ENCODE data around the gene TBCD.
A peak's percentile ranks its signal among the peaks of the same experiment; 100 is the strongest.

Gene TBCD

DNA sequence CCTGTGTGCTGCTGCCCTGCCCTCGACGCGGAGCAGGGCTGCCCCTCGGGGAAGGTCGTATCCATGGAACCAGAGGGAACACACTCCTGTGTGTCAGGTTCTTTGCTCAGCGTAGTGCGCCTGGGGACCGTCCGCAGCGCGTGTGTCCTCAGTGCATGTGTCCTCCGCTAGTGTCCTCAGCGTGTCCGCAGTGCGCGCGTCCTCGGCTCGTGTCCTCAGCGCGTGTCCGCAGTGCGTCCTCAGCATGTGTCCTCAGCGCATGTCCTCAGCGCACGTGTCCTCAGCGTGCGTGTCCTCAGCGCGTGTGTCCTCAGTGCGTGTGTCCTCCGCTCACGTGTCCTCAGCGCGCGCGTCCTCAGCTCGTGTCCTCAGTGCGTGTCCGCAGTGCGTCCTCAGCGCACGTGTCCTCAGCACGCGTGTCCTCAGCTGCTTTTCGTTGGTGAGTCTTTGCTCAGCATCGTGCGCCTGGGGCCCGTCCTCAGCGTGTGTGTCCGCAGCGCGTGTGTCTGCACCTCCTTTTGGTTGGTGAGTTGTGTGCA lies 147.2 kb downstream of the TBCD start:
- CTCF ChIA-PET: interaction anchor here (0.6 kb wide), 1 partner anchor 1370 kb away, joined by 4 read pairs; no protein-coding TSS in a partner anchor
- no peak overlapping the region for H3K4me3 ChIP-seq (ENCODE audit: low read depth, low read length)
- no peak overlapping the region for H3K27ac ChIP-seq (ENCODE audit: extremely low read depth, low read depth, low read length)
- TF ChIP-seq ZNF324 (tag by site-specific recombination; IDR thresholded peaks at IDR 0.05) (no peak), WT1 (tag by site-specific recombination; IDR thresholded peaks at IDR 0.05) (no peak), SETDB1 (IDR thresholded peaks at IDR 0.05; ENCODE audit: insufficient read length, low read length) (no peak), SCRT1 (tag by site-specific recombination; IDR thresholded peaks at IDR 0.05; ENCODE audit: borderline replicate concordance) (no peak), GLIS2 (tag by site-specific recombination; IDR thresholded peaks at IDR 0.05) (no peak), ZNF311 (tag by site-specific recombination; IDR thresholded peaks at IDR 0.05; ENCODE audit: borderline replicate concordance) (no peak), IKZF3 (tag by site-specific recombination; IDR thresholded peaks at IDR 0.05) (no peak)
- no peaks in the 10 kb centered on the region for H3K9me3 ChIP-seq (ENCODE audit: control insufficient read depth, insufficient read depth, low read depth, low read length)
- POLR2A ChIA-PET: no interaction called here
- peaks cover 0 to 52% of the 10 kb centered on the region in 2 experiments; a peak in 1 of 3 replicates for H3K36me3 ChIP-seq (ENCODE audit: control insufficient read depth in 2 of 2, insufficient read depth in 1 of 2, low read length in 2 of 2)
- H3K4me1 ChIP-seq (ENCODE audit: control insufficient read depth, insufficient read depth, low read length): peaks cover 3% of the 10 kb centered on the region; the same call in 1 of the 2 replicates

DNA sequence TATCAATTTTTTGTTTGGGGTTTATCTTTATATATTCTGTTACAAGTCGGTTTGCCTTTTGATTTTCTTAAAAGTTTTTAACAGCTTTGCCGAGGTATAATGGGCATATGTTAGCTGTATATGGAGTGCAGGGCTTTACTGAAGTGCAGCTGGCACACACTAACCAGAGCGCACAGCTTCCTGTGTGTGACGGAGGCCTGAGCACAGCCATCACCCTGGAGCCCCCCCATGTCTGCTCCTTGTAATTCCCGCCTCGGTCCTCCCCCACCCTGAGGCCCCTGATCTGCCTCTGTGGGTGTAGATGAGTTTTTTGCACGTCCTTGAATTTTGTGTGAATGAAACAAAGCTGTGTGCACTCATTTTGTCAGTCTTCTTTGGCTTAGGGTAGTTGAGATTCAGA lies 148.1 kb downstream of the TBCD start:
- ChIA-PET POLR2A (no interaction called here), CTCF (interaction anchor here (0.6 to 1.0 kb wide), 3 partner anchors 17 to 485 kb away, joined by 3 to 4 read pairs (median 3); no protein-coding TSS in a partner anchor)
- no peaks in the 10 kb centered on the region for H3K9me3 ChIP-seq (ENCODE audit: control insufficient read depth, insufficient read depth, low read depth, low read length)
- no peak overlapping the region for H3K4me3 ChIP-seq (ENCODE audit: low read depth, low read length)
- H3K4me1 ChIP-seq (ENCODE audit: control insufficient read depth, insufficient read depth, low read length): no peaks in the 10 kb centered on the region
- TF ChIP-seq ZNF544 (tag by site-specific recombination; IDR thresholded peaks at IDR 0.05) (no peak), HOXA7 (CRISPR knock-in tag; IDR thresholded peaks at IDR 0.05; ENCODE audit: borderline replicate concordance) (no peak), YY2 (tag by site-specific recombination; IDR thresholded peaks at IDR 0.05) (no peak), ZIC2 (tag by site-specific recombination; IDR thresholded peaks at IDR 0.05) (no peak), ZNF350 (tag by site-specific recombination; IDR thresholded peaks at IDR 0.05) (no peak), ZFP41 (tag by site-specific recombination; IDR thresholded peaks at IDR 0.05; ENCODE audit: borderline replicate concordance) (no peak)
- TF ChIP-seq, protein P1, sequence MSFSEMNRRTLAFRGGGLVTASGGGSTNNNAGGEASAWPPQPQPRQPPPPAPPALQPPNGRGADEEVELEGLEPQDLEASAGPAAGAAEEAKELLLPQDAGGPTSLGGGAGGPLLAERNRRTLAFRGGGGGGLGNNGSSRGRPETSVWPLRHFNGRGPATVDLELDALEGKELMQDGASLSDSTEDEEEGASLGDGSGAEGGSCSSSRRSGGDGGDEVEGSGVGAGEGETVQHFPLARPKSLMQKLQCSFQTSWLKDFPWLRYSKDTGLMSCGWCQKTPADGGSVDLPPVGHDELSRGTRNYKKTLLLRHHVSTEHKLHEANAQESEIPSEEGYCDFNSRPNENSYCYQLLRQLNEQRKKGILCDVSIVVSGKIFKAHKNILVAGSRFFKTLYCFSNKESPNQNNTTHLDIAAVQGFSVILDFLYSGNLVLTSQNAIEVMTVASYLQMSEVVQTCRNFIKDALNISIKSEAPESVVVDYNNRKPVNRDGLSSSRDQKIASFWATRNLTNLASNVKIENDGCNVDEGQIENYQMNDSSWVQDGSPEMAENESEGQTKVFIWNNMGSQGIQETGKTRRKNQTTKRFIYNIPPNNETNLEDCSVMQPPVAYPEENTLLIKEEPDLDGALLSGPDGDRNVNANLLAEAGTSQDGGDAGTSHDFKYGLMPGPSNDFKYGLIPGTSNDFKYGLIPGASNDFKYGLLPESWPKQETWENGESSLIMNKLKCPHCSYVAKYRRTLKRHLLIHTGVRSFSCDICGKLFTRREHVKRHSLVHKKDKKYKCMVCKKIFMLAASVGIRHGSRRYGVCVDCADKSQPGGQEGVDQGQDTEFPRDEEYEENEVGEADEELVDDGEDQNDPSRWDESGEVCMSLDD (tag by site-specific recombination; IDR thresholded peaks at IDR 0.05): no peak
- TF ChIP-seq, protein P2, sequence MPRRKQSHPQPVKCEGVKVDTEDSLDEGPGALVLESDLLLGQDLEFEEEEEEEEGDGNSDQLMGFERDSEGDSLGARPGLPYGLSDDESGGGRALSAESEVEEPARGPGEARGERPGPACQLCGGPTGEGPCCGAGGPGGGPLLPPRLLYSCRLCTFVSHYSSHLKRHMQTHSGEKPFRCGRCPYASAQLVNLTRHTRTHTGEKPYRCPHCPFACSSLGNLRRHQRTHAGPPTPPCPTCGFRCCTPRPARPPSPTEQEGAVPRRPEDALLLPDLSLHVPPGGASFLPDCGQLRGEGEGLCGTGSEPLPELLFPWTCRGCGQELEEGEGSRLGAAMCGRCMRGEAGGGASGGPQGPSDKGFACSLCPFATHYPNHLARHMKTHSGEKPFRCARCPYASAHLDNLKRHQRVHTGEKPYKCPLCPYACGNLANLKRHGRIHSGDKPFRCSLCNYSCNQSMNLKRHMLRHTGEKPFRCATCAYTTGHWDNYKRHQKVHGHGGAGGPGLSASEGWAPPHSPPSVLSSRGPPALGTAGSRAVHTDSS (tag by site-specific recombination; IDR thresholded peaks at IDR 0.05): no peak
- peaks cover 0 to 57% of the 10 kb centered on the region in 2 experiments; a peak in 1 of 3 replicates for H3K36me3 ChIP-seq (ENCODE audit: control insufficient read depth in 2 of 2, insufficient read depth in 1 of 2, low read length in 2 of 2)
- no peak overlapping the region for H3K27ac ChIP-seq (ENCODE audit: extremely low read depth, low read depth, low read length)

DNA sequence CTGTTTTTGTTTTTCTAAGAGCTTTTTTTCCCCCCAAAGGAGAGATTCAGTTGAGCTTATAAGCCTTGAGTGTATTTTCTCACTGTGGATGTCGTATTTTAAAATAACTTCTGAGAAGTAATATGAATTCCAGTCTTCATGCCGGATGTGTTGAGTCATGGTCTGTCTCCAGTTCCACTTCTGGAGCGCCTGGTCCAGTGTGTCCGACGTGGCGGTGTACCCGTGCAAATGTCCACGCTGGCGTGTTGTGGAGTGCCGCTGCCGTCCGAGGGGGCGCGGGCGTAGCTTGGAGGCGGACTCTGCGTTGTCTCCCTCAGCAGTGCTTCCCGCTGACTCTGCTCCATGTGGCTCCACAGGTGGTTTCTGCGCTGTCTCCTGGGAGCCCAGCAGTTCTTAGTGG lies 148.9 kb downstream of the TBCD start:
- H3K9me3 ChIP-seq (ENCODE audit: control insufficient read depth, insufficient read depth, low read depth, low read length): no peaks in the 10 kb centered on the region
- peaks cover 0 to 57% of the 10 kb centered on the region in 2 experiments; a peak in 1 of 3 replicates for H3K36me3 ChIP-seq (ENCODE audit: control insufficient read depth in 2 of 2, insufficient read depth in 1 of 2, low read length in 2 of 2)
- H3K4me3 ChIP-seq (ENCODE audit: low read depth, low read length): no peak overlapping the region
- CTCF ChIA-PET: interaction anchor here (0.7 to 1.0 kb wide), 2 partner anchors 13 to 17 kb away, joined by 4 read pairs; no protein-coding TSS in a partner anchor
- POLR2A ChIA-PET: no interaction called here
- no peaks in the 10 kb centered on the region for H3K4me1 ChIP-seq (ENCODE audit: control insufficient read depth, insufficient read depth, low read length)
- no peak for TF ChIP-seq ZNF426 (tag by site-specific recombination; IDR thresholded peaks at IDR 0.05)
- TF ChIP-seq ZNF571 (tag by site-specific recombination; IDR thresholded peaks at IDR 0.05): no peak
- TF ChIP-seq SCRT2 (tag by site-specific recombination; IDR thresholded peaks at IDR 0.05): peak; percentile 73
- TF ChIP-seq SCRT1 (tag by site-specific recombination; IDR thresholded peaks at IDR 0.05; ENCODE audit: borderline replicate concordance): peak; percentile 81
- no peak overlapping the region for H3K27ac ChIP-seq (ENCODE audit: extremely low read depth, low read depth, low read length)

Measured in HEK293 (cell line).